Naive B cell (primary cell): ENCODE data around the gene DEFB114. TPM values are rescaled to one million over a fixed set of nuclear protein-coding genes. Genes with fewer than 3 reads are reported as not detected.

Source experiments
- ATAC-seq, 2 donors: fragments of 150-1000 bp; cut with Tn5 transposase; 2 replicates each; pipeline ENCODE4 v1.10.0; 2021; ENCODE audit warnings: low read depth in 2 of 2, mild to moderate bottlenecking in 2 of 2, moderate library complexity in 2 of 2
- DNase-seq: peaks from one replicate; pipeline ENCODE4 v3.0.0; 2022
- H3K27ac Mint-ChIP-seq, 6 donors: one replicate each; pipeline ENCODE4 v1.8.0; 2020 to 2022; ENCODE audit warnings: mild to moderate bottlenecking in 6 of 6, mixed read lengths in 6 of 6, moderate library complexity in 5 of 6, inconsistent platforms in 2 of 6
- H3K27me3 Mint-ChIP-seq, 3 donors: one replicate each; pipeline ENCODE4 v1.8.0; 2021 to 2022; ENCODE audit warnings: mixed read lengths in 3 of 3, mild to moderate bottlenecking in 1 of 3
- H3K36me3 Mint-ChIP-seq, 2 donors: one replicate each; pipeline ENCODE4 v1.8.0; 2020 to 2022; ENCODE audit warnings: mixed read lengths in 2 of 2, inconsistent platforms in 1 of 2, mild to moderate bottlenecking in 1 of 2
- H3K4me1 Mint-ChIP-seq, 3 donors: one replicate each; pipeline ENCODE4 v1.8.0; 2020 to 2022; ENCODE audit warnings: mixed read lengths in 3 of 3, inconsistent platforms in 1 of 3, mild to moderate bottlenecking in 1 of 3, moderate library complexity in 1 of 3
- H3K4me3 Mint-ChIP-seq, 8 donors: one replicate each; pipeline ENCODE4 v1.8.0; 2020 to 2022; ENCODE audit warnings: mild to moderate bottlenecking in 8 of 8, mixed read lengths in 8 of 8, moderate library complexity in 8 of 8, inconsistent platforms in 2 of 8
- H3K9me3 Mint-ChIP-seq, 7 donors: one replicate each; pipeline ENCODE4 v1.8.0; 2020 to 2022; ENCODE audit warnings: mixed read lengths in 7 of 7, mild to moderate bottlenecking in 5 of 7, inconsistent platforms in 2 of 7, moderate library complexity in 1 of 7
- polyA plus RNA-seq, 6 donors: library from polyadenylated mRNA; unstranded; fragments of 300-500 nt; fragmentation: Illumina TruSeq; gene quantifications; one replicate each; pipeline ENCODE4 v1.2.3, GENCODE V29; 2021; ENCODE audit warnings: low read depth in 6 of 6

DEFB114 gene
- not detected for polyA plus RNA-seq

- no peak for ATAC-seq
- Mint-ChIP-seq H3K36me3 (no peaks in the 10 kb centered on the region), H3K9me3 (peaks cover 0 to 2% (median 0%) of the 10 kb centered on the region in 7 donors), H3K27ac (no peak within 1 kb of the TSS), H3K4me3 (no peak within 1 kb of the TSS), H3K27me3 (no peaks in the 10 kb centered on the region), H3K4me1 (no peaks in the 10 kb centered on the region)
- DNase-seq = no peak
Observed at GRCh38 chr6:49964064-49964463, at the start of gene DEFB114. Gene DEFB114 (minus strand): TSS chr6:49964164. CDS start chr6:49964105, 59 bp downstream.

GRCh38 chr6:50007819-50008218 lies 43.9 kb upstream of the DEFB114 start:
- Mint-ChIP-seq H3K27ac (no peak overlapping the region), H3K27me3 (no peaks in the 10 kb centered on the region), H3K9me3 (peaks cover 0 to 3% (median 0%) of the 10 kb centered on the region in 7 donors), H3K4me3 (no peak overlapping the region), H3K4me1 (no peaks in the 10 kb centered on the region), H3K36me3 (no peaks in the 10 kb centered on the region)
- DNase-seq = no peak
- no peak for ATAC-seq

DNA sequence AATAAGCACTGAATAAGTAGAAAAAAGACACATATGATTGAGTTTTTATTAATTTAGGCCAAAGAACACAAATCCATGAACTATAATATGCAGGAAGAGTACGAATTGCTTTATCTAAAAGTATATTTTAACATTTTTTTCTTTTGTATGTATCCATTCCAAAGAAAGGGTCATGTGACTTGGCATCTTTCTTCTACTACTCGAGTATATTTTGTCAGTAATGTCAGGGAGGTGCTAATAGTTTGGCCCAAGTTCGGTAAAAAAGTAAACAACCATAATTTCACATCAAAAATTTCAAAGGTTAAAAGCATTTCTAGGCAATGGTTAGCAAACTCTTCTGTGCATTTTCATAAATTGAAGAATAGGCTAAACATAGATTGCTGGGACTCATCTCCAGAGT lies 39.2 kb upstream of the DEFB114 start:
- Mint-ChIP-seq H3K4me3 (no peak overlapping the region), H3K27me3 (no peaks in the 10 kb centered on the region), H3K27ac (no peak overlapping the region), H3K9me3 (peaks cover 0 to 3% (median 0%) of the 10 kb centered on the region in 7 donors), H3K36me3 (no peaks in the 10 kb centered on the region), H3K4me1 (no peaks in the 10 kb centered on the region)
- ATAC-seq (no peak), DNase-seq (no peak)

GRCh38 chr6:49995278-49995677 lies 31.3 kb upstream of the DEFB114 start:
- Mint-ChIP-seq H3K36me3 (no peaks in the 10 kb centered on the region), H3K27me3 (no peaks in the 10 kb centered on the region), H3K27ac (no peak overlapping the region), H3K4me1 (no peaks in the 10 kb centered on the region), H3K9me3 (peaks cover 0 to 6% (median 0%) of the 10 kb centered on the region in 7 donors), H3K4me3 (no peak overlapping the region)
- no peak for DNase-seq
- no peak for ATAC-seq

DNA sequence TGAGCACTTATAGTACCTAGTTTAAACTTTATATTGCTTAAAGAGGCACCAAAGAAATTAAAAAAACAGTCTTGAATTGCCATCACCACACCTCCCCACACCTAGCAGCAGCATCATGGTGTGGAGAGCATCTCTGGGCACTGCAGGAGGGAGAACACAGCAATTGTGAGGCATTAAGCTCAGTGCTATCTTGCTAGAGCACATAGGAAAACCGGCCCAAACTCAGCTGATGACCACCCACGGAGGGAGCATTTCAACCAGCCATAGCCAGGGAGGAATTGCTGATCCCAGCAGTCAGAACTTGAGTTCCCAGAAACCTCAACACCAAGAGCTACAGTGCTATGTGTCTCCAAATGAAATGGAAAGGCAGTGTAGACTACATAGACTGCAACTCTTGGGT lies 24.9 kb upstream of the DEFB114 start:
- H3K4me3 Mint-ChIP-seq = no peak overlapping the region
- H3K27me3 Mint-ChIP-seq = no peaks in the 10 kb centered on the region
- no peak overlapping the region for H3K27ac Mint-ChIP-seq
- DNase-seq (no peak), ATAC-seq (no peak)
- peaks cover 0 to 6% (median 0%) of the 10 kb centered on the region in 7 donors for H3K9me3 Mint-ChIP-seq
- H3K4me1 Mint-ChIP-seq = no peaks in the 10 kb centered on the region
- H3K36me3 Mint-ChIP-seq = no peaks in the 10 kb centered on the region

DNA sequence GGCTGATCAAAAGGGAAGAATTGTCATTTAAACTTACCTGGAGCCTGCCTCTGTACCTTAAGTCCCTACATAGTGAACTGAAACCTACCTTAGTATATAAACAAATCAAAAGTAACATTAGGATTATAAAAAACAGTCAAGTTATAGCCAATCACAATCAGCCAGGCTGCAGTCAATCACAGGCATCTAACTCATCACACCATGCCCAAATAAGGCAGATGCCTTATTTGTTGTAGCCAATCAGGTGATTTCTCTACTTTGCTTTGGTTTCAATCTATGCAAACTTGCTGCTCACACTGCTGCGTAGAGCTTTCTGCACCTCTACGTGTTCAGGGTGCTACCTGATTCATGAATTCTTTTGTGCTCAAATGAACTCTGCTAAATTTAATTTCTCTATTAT lies 23.8 kb upstream of the DEFB114 start:
- ATAC-seq (no peak), DNase-seq (no peak)
- Mint-ChIP-seq H3K36me3 (no peaks in the 10 kb centered on the region), H3K4me3 (no peak overlapping the region), H3K27ac (no peak overlapping the region), H3K27me3 (no peaks in the 10 kb centered on the region), H3K9me3 (peaks cover 0 to 6% (median 0%) of the 10 kb centered on the region in 7 donors), H3K4me1 (no peaks in the 10 kb centered on the region)

DNA sequence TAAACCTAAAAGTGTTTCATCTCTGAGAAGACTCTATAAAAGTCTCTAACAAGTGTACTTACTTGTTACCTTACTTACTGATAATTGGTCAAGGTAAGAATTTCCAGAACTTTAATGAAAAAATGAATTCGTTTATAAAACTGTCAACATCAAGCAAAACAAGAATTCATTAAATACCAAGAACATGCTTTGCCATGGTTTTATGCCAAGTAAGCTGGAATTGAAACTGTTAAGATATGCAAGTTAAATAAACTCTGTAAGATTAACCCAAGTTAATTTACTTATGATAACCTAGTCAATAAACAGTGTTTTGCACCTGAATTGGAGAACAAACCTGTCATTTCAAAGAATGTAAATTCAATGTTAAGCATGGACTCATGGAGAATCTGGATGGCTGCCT lies 22.6 kb upstream of the DEFB114 start:
- Mint-ChIP-seq H3K4me1 (no peaks in the 10 kb centered on the region), H3K9me3 (peaks cover 0 to 6% (median 0%) of the 10 kb centered on the region in 7 donors), H3K27ac (no peak overlapping the region), H3K27me3 (no peaks in the 10 kb centered on the region), H3K4me3 (no peak overlapping the region), H3K36me3 (no peaks in the 10 kb centered on the region)
- no peak for ATAC-seq
- DNase-seq = no peak

- ATAC-seq = no peak
- no peaks in the 10 kb centered on the region for H3K36me3 Mint-ChIP-seq
- H3K4me3 Mint-ChIP-seq = no peak overlapping the region
- H3K4me1 Mint-ChIP-seq = no peaks in the 10 kb centered on the region
- H3K9me3 Mint-ChIP-seq = peaks cover 0 to 3% (median 0%) of the 10 kb centered on the region in 7 donors
- no peaks in the 10 kb centered on the region for H3K27me3 Mint-ChIP-seq
- no peak overlapping the region for H3K27ac Mint-ChIP-seq
- no peak for DNase-seq
Observed at GRCh38 chr6:49982046-49982445, 18.1 kb upstream of the DEFB114 start.

GRCh38 chr6:49980898-49981297 lies 16.9 kb upstream of the DEFB114 start:
- DNase-seq (no peak), ATAC-seq (no peak)
- no peaks in the 10 kb centered on the region for H3K27me3 Mint-ChIP-seq
- no peaks in the 10 kb centered on the region for H3K36me3 Mint-ChIP-seq
- H3K4me1 Mint-ChIP-seq = no peaks in the 10 kb centered on the region
- H3K27ac Mint-ChIP-seq = no peak overlapping the region
- no peak overlapping the region for H3K4me3 Mint-ChIP-seq
- H3K9me3 Mint-ChIP-seq = peaks cover 0 to 3% (median 0%) of the 10 kb centered on the region in 7 donors

- no peaks in the 10 kb centered on the region for H3K4me1 Mint-ChIP-seq
- H3K9me3 Mint-ChIP-seq = peaks cover 0 to 3% (median 0%) of the 10 kb centered on the region in 7 donors
- no peak overlapping the region for H3K4me3 Mint-ChIP-seq
- H3K27ac Mint-ChIP-seq = no peak overlapping the region
- ATAC-seq (no peak), DNase-seq (no peak)
- no peaks in the 10 kb centered on the region for H3K36me3 Mint-ChIP-seq
- H3K27me3 Mint-ChIP-seq = no peaks in the 10 kb centered on the region
Observed at GRCh38 chr6:49979584-49979983, 15.6 kb upstream of the DEFB114 start.

- ATAC-seq (no peak), DNase-seq (no peak)
- Mint-ChIP-seq H3K27me3 (no peaks in the 10 kb centered on the region), H3K27ac (no peak overlapping the region), H3K4me1 (no peaks in the 10 kb centered on the region), H3K4me3 (no peak overlapping the region), H3K36me3 (no peaks in the 10 kb centered on the region), H3K9me3 (peaks cover 0 to 3% (median 0%) of the 10 kb centered on the region in 7 donors)
Observed at GRCh38 chr6:49978332-49979226, 14.6 kb upstream of the DEFB114 start.

DNA sequence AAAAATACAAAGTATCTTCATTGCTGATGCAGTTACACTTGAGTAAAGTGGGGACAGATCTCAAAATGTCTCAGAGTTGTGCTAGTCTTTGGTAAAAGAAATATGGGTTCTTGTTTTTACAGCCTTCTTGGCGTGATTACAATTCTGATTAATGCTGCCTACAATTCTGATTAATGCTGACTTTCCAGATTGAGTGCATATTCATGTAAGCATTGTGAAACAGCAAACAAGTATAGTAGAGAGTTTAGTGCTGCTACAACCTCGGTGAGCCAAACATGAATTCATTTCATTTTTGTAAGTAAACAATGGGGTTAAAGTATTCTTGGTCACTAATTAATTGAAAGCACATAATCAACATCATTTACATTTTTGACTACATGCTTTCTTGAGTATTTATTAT lies 5.6 kb upstream of the DEFB114 start, which contains the start of gene DEFB113:
TSS of gene DEFB113 (minus strand) at position 21 of the 400 bp plus-strand sequence. CDS start at position 21, 0 bp downstream.
- Mint-ChIP-seq H3K27ac (no peak within 1 kb of the TSS), H3K9me3 (no peaks in the 10 kb centered on the region), H3K36me3 (no peaks in the 10 kb centered on the region), H3K4me3 (no peak within 1 kb of the TSS), H3K27me3 (no peaks in the 10 kb centered on the region), H3K4me1 (no peaks in the 10 kb centered on the region)
- ATAC-seq (no peak), DNase-seq (no peak)

DNA sequence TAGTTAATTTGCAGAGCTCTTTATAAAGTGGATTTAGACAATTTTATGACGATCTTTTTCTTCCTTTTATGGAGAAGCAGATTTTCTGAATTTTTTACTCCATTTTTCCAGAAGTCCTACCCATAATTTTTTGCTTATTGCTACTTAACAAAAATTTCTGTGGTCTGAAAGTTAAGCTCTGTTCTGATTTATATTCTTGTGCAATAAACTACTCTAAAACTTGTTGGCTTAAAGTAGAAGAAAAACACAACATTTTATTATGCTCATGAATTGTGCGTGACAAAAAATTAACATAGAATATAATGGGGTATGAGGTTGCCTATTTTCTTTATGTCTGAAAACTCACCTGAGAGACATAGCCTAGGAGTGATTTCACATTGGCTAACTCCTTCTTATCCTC lies 2.9 kb upstream of the DEFB114 start:
- no peak overlapping the region for H3K27ac Mint-ChIP-seq
- no peak for DNase-seq
- no peak for ATAC-seq
- no peak overlapping the region for H3K4me3 Mint-ChIP-seq
- no peaks in the 10 kb centered on the region for H3K4me1 Mint-ChIP-seq
- H3K9me3 Mint-ChIP-seq = no peaks in the 10 kb centered on the region
- no peaks in the 10 kb centered on the region for H3K36me3 Mint-ChIP-seq
- H3K27me3 Mint-ChIP-seq = no peaks in the 10 kb centered on the region

DNA sequence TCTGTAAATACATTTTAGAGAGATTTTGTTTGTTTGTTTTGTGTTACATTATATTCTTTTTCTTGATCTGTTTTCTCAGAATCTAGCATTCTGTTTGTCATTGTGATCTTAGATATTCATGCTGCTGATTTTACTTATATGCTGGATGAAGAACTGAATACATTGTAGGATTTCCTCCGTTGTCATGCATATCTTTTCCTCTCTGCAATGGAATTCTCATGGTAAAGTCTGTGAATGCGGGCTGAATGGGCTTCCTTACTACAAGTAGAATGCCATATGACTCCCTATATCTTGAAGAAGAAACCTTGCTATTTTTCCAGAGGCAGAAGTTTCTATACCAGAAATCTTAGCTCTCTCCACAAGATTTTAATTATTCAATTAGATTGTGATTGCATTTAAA lies 2.4 kb upstream of the DEFB114 start:
- DNase-seq (no peak), ATAC-seq (no peak)
- no peaks in the 10 kb centered on the region for H3K4me1 Mint-ChIP-seq
- no peaks in the 10 kb centered on the region for H3K27me3 Mint-ChIP-seq
- no peak overlapping the region for H3K27ac Mint-ChIP-seq
- no peaks in the 10 kb centered on the region for H3K9me3 Mint-ChIP-seq
- H3K36me3 Mint-ChIP-seq = no peaks in the 10 kb centered on the region
- H3K4me3 Mint-ChIP-seq = no peak overlapping the region
